Esophagus muscularis mucosa (tissue), 4 donors: ENCODE data around the gene DUSP22. TPM values are rescaled to one million over a fixed set of nuclear protein-coding genes. Genes with fewer than 3 reads are reported as not detected.

Source experiments
- DNase-seq: peaks from one replicate; pipeline ENCODE4 v3.0.0-alpha.2; 2017; ENCODE audit errors: extremely low spot score
- H3K27ac ChIP-seq, 4 donors: fragments of 200-600 bp; sonication (generic); replicated peaks in 1 of 4; 1 replicate in 3 of 4; 2 replicates in 1 of 4; pipeline ENCODE4 v1.5.1; 2016 to 2019; ENCODE audit warnings: mild to moderate bottlenecking in 1 of 4
- H3K27me3 ChIP-seq, 4 donors: fragments of 200-600 bp; sonication (generic); one replicate each; pipeline versions ENCODE4 v1.5.1 to v1.6.0; 2016 to 2019
- H3K36me3 ChIP-seq, 4 donors: fragments of 200-600 bp; sonication (generic); one replicate each; pipeline ENCODE4 v1.5.1; 2016 to 2019
- H3K4me1 ChIP-seq, 4 donors: fragments of 200-600 bp; sonication (generic); one replicate each; pipeline ENCODE4 v1.5.1; 2016 to 2019
- H3K4me3 ChIP-seq, 4 donors: fragments of 200-600 bp; sonication (generic); 1 replicate in 2 of 4; 2 replicates in 2 of 4; pipeline ENCODE4 v1.5.1; 2016 to 2019; ENCODE audit warnings: mild to moderate bottlenecking in 4 of 4, moderate library complexity in 1 of 4
- H3K9me3 ChIP-seq, 4 donors: fragments of 200-600 bp; sonication (generic); 1 replicate in 3 of 4; 2 replicates in 1 of 4; pipeline ENCODE4 v1.5.1; 2016 to 2019
- EP300 ChIP-seq: sonication (generic); formaldehyde crosslinking; IDR thresholded peaks from one replicate; pipeline ENCODE4 v1.6.1; 2017; ENCODE audit warnings: antibody characterized with exemption
- POLR2A ChIP-seq: fragments of 450-650 bp; IDR thresholded peaks from one replicate; pipeline ENCODE4 v1.6.1; 2017; ENCODE audit warnings: antibody characterized with exemption, moderate library complexity, mild to moderate bottlenecking, low read depth
- POLR2AphosphoS5 ChIP-seq, 2 donors: sonication (generic); formaldehyde crosslinking; IDR thresholded peaks; one replicate each; pipeline ENCODE4 v1.6.1; 2017; ENCODE audit warnings: antibody characterized with exemption in 2 of 2
- WGBS: methylation state at CpG from one replicate; pipeline ENCODE4 v1.1.5; 2018; 5-methylcytosine and 5-hydroxymethylcytosine counted together
- intact Hi-C: fragments of 100-400 bp; cut with DNase I; formaldehyde crosslinking; loops from one replicate; pipeline ENCODE4 v1.15.1; 2023
- total RNA-seq, 4 donors: library from RNA; depleted of rRNA; stranded (reverse); fragments of >200 nt; gene quantifications; one replicate each; pipeline versions ENCODE4 v1.1.0 to v1.2.1, GENCODE V29; 2016
- TF ChIP-seq, protein P1 (sequence below), 3 experiments: fragments of 200-600 bp in 2 of 3; fragments of 450-650 bp in 1 of 3; sonication (generic) in 2 of 3; IDR thresholded peaks; one replicate each; pipeline ENCODE4 v1.5.1; 2017 to 2019; ENCODE audit warnings: antibody characterized with exemption in 3 of 3, mild to moderate bottlenecking in 2 of 3, moderate library complexity in 1 of 3

The DUSP22 gene
- total RNA-seq, 4 donors from 2014 or later: 67.7 to 95.6 (median 73.7) TPM

DNA sequence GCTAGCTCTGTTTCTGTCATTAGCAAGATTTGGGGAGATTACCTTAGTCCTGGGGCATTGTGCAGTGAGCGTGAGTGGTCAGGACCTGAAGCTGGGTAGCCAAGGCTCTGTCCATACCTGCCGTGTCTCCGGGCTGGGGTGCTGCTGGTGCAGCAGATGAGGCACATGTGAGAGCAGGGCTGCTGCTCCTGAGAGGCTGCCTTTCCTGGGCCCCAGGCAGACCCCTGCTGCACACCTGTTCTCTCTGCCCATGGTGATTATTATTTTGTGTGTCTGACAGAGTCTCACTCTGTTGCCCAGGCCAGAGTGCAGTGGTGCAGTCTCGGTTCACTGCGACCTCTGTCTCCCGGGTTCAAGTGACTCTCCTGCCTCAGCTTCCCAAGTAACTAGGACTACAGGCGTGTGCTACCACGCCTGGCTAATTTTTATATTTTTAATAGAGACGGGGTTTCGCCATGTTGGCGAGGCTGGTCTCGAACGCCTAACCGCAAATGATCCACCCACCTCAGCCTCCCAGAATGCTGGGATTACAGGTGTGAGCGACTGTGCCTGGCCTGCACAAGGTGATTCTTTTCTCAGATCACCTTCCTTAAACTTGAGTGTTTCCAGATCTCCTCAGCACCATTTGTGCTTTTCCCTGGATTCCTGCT, 62.5 kb downstream of the DUSP22 start:
- H3K4me3 ChIP-seq: no peak overlapping the region
- DNase-seq: no peak
- H3K36me3 ChIP-seq: peaks cover 4 to 29% (median 17%) of the 10 kb centered on the region in 4 donors
- 92% methylated on average over 15 of the region's 15 CpGs for WGBS
- H3K9me3 ChIP-seq: no peaks in the 10 kb centered on the region
- intact Hi-C loops: no loop called here
- H3K4me1 ChIP-seq: no peaks in the 10 kb centered on the region
- peaks cover 0 to 4% (median 0%) of the 10 kb centered on the region in 4 donors for H3K27me3 ChIP-seq
- no peak for TF ChIP-seq EP300
- TF ChIP-seq, protein P1, sequence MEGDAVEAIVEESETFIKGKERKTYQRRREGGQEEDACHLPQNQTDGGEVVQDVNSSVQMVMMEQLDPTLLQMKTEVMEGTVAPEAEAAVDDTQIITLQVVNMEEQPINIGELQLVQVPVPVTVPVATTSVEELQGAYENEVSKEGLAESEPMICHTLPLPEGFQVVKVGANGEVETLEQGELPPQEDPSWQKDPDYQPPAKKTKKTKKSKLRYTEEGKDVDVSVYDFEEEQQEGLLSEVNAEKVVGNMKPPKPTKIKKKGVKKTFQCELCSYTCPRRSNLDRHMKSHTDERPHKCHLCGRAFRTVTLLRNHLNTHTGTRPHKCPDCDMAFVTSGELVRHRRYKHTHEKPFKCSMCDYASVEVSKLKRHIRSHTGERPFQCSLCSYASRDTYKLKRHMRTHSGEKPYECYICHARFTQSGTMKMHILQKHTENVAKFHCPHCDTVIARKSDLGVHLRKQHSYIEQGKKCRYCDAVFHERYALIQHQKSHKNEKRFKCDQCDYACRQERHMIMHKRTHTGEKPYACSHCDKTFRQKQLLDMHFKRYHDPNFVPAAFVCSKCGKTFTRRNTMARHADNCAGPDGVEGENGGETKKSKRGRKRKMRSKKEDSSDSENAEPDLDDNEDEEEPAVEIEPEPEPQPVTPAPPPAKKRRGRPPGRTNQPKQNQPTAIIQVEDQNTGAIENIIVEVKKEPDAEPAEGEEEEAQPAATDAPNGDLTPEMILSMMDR (IDR thresholded peaks at IDR 0.05): no peak
- no peak for TF ChIP-seq POLR2A
- TF ChIP-seq POLR2AphosphoS5 (IDR thresholded peaks at IDR 0.05): no peak
- H3K27ac ChIP-seq: no peak overlapping the region

DNA sequence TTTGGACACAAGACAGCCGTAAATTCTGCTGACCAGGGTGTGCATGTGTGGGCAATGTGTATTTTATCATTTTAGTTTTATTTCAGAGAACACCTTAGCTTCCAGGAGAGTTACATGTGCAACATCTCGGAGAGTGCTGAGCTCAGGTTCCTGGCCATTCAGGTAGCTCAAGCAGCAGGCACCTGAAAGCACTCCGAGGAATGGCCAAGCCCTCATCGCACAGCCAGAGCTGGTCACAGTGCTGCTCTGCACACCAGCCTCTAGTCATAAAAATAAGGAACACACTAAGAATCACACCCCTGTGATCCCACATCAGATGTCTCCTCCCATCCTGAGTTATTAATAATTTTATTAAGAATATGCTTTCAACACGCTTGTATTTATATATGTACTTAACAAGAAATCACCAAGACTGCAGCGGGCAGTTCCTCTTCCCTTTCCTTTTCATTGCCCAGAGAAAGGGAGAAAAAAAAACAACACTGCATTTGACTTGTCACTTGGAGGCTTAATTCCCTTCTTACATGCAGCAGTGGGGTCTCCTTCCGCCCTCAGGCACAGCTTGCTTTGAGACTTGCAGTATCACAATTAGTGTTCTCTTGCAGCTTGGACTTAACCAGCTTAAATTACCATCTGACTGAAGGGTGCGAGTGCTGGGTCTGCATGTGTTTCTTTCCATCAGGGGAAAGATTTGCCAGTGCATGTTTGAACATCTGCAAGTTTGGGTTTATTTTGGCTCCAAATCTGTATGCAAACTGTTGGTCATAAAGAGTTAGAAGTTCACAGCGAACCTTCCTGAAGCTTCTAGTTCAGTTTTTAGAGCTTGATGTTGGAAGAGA, 63.3 kb downstream of the DUSP22 start:
- no peak for DNase-seq

GRCh38 chr6:356828-357251, 64.6 kb downstream of the DUSP22 start:
- intact Hi-C loops: no loop called here
- no peak overlapping the region for H3K4me3 ChIP-seq

More for the DNA sequence above, 63.3 kb downstream of the DUSP22 start:
- intact Hi-C loops: no loop called here
- Histone ChIP-seq H3K27ac (no peak overlapping the region), H3K4me3 (no peak overlapping the region), H3K9me3 (no peaks in the 10 kb centered on the region), H3K36me3 (peaks cover 0 to 21% (median 13%) of the 10 kb centered on the region in 4 donors), H3K4me1 (no peaks in the 10 kb centered on the region), H3K27me3 (peaks cover 0 to 4% (median 0%) of the 10 kb centered on the region in 4 donors)
- no peak for TF ChIP-seq POLR2AphosphoS5 (IDR thresholded peaks at IDR 0.05)
- TF ChIP-seq EP300: no peak
- TF ChIP-seq, protein P1 (IDR thresholded peaks at IDR 0.05): no peak
- 81% methylated on average over 9 of the region's 9 CpGs for WGBS

DNA sequence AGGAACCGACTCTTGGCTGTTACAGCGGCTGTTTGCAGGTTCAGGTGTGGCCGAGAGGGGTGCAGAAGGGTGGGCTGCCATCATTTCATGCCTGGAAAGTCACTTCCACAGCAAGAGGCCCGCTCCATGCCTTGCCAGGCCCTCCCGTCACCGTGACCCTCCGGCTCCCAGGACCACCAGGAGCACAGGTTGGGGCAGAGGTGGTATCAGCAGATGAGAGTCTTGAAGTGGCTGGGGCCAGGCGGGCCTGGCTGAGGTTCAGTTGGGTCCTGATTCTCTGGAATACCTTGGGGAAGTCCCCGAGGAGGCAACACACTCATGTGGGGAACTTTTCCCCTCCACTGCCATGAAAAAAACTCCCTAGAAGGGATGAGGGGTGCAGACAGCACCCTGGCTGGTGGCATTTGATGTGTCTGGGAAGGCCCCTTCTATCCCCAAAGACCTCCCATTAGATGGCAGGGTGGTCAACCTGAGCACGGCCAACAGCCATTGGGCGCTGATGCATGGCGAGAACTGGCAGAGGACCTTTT, 65.0 kb downstream of the DUSP22 start:
- Histone ChIP-seq H3K27me3 (peaks cover 0 to 6% (median 0%) of the 10 kb centered on the region in 4 donors), H3K4me3 (no peak overlapping the region), H3K36me3 (peaks cover 0 to 7% (median 3%) of the 10 kb centered on the region in 4 donors), H3K27ac (no peak overlapping the region), H3K9me3 (no peaks in the 10 kb centered on the region), H3K4me1 (no peaks in the 10 kb centered on the region)
- DNase-seq: no peak
- TF ChIP-seq POLR2AphosphoS5 (IDR thresholded peaks at IDR 0.05) (no peak), POLR2A (no peak), EP300 (no peak)
- TF ChIP-seq, protein P1 (IDR thresholded peaks at IDR 0.05): no peak
- intact Hi-C loops: no loop called here
- WGBS: 88% methylated on average over 12 of the region's 12 CpGs

More at GRCh38 chr6:356828-357251, 64.6 kb downstream of the DUSP22 start:
- H3K27ac ChIP-seq: no peak overlapping the region
- H3K9me3 ChIP-seq: no peaks in the 10 kb centered on the region
- no peak for DNase-seq
- WGBS: 85% methylated on average over 11 of the region's 11 CpGs
- peaks cover 0 to 10% (median 4%) of the 10 kb centered on the region in 4 donors for H3K36me3 ChIP-seq
- H3K27me3 ChIP-seq: peaks cover 0 to 4% (median 0%) of the 10 kb centered on the region in 4 donors
- H3K4me1 ChIP-seq: no peaks in the 10 kb centered on the region
- no peak for TF ChIP-seq POLR2AphosphoS5 (IDR thresholded peaks at IDR 0.05)
- TF ChIP-seq, protein P1 (IDR thresholded peaks at IDR 0.05): no peak
- no peak for TF ChIP-seq EP300
- TF ChIP-seq POLR2A: no peak
